ENCODE results near the gene GULP1. TPM values are rescaled to one million over a fixed set of nuclear protein-coding genes. Genes with fewer than 3 reads are reported as not detected.

The GULP1 gene
- polyA plus RNA-seq, 1 donor, result 67.8 TPM

DNA sequence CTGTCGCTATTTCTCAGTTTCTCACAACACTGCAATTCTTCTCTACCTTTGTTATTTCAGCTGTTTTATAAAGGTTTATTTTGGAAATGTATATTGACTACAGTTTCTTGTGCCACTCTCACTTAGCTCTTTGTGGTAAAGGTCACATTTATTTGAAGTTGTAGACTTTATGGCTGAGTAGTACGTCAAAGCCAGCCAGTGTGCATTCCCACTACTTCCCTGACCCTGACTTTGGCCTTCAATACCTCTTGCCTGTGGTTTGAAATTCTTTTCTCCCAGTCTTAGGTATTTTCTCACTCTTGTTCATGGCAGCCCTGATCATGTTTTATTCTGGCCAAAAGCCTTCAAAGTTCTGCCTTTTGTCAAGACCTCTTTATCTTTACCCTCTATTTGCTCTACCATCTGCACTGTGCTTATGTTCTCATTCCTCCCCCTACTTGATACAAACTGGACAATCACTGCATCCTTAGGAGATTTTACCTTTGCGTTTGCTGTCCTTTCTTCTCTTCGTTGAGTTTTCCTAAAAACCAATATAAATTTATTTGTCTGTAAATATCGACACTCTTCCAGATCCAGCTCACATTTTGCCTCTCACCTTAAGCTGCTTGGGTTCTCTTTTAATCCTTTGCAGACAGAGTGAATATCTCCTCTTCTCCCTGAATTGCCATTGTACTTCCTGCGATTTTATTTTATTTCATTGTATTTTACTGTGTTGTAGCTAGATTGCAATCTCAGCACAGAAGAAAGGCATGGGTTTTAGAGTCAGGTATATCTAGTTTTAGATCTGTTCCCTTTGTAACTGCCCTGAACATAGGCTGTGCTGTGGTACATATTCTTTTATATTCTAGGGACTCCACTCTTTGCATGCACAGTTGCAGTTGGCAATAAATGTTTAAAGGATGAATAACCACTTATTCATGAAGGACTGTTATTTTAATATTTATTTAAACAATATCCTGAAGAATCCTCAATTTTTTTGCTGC is 31.2 kb downstream of the GULP1 start:
- DNase-seq, result no peak

DNA sequence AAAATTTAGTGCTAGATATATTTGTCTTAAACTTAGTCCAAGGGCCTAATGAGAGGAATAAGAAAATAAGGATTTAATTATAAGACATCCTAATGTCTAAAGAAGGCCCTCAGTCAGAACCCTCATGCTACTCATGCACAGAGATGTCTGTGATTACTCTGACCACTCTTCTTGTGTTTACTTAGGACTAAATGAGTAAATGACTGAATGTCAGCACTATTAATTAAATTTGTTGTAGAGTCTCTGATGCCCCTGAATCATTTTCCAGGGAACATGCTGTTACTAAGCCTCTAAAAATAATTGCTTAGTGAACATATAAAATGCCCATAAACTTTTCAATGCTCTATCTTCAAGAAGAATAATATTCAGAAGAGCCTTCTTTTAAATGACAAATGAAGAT is 32.4 kb downstream of the GULP1 start:
- DNase-seq, result no peak

- no peak for DNase-seq
Measured at GRCh38 chr2:188326290-188326668, 34.6 kb downstream of the GULP1 start.

DNA sequence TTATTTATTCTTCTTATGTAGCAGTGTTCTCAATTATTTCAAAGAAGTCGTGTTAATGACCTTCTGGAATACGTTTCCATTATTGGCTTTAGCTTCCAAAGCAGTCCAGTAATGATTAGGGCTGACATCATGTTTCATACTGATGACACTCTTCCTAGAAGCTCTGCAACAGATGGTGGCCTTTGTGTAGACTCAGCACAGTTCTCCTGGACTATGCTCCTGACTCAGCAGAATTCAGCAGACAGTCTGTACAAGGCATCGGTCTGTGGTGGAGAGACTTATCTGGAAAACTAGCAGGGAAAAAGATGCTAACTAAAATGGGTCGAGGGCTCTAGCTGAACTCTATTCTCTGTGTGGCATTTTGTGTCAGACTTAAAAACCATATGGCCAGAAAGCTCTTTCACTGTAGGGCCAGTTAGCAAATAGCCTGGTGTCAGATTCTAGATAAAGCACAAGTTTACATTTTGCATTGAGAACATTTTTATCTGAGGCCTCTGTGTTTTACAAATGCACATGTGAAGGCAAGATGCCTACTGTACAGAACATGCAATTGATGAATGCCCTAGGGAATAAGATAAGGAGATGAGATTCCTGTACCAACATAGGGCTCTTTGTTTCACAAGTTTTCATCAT is 35.1 kb downstream of the GULP1 start:
- no peak for DNase-seq

GRCh38 chr2:188327518-188328213 is 36.0 kb downstream of the GULP1 start:
- DNase-seq, result no peak

DNA sequence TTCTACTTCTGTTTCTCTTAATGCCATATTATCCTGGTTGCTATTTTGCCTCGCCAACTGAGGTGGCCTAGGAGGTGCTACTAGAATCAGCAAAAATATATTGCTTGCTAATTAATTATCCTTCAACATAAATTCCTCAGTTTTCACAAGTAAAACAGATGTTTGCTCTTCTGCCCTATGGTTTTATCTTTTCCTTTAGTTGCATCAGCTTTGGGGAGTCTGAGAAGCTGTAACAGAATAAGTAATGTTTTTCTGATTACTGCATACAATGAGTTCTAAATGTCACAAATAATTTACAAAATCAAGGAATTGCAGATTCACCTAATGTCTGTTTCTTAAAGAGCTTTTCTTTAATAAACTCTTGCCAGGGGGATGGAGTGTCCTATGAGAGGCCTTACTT is 36.7 kb downstream of the GULP1 start:
- DNase-seq, result no peak

DNA sequence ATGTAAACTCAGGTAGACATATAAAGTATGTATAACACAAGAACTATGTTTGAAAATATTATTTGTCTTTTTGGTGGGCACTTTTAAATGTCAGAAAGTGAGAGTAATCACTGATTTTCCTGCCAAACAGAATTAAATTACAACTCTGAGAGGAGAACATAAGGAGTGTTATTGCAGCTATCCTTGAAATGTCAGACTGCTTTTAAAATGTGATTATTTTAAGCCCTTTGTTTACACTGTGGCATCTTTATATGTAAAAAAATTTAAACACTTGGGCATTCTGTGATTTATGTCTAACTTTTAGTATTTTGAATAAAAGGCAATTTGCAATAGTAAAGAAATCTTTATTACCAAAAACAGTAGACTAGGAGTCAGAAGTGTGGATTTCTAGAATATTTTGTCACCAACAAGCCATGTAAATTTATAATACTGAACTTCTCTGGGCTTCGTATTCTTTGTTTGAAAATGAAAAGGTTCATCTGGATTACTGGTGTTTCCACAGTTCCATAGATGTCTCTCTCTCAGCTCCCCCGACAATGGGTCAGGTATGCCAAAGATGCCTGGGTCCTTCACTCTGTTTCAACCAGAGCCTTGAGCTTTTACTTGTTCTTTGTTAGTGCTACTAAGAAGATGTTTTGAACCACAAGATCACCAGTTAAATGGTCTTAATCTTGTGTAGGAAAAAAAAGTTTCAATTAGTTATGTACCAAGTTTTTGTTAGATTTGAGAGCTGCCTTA is 38.8 kb downstream of the GULP1 start:
- no peak for DNase-seq

DNA sequence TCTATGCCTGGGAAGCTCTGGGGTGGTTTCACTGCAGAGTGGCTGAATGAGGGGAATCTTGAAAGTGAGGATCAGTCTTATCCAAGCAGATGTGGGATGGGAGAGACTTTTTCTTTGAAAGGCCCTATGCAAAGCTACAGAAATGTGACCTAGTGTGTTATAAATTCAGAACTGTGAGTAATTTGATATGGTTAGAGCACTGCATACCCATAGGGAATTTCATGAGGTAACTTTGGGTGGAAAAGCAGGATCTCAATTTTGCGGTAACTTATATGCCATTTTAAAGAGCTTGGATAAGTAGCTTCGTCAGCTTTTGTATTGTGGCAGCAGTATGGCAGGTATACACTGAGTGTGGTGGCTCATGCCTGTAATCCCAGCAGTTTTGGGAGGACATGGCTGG is 40.9 kb downstream of the GULP1 start:
- DNase-seq, result no peak

DNA sequence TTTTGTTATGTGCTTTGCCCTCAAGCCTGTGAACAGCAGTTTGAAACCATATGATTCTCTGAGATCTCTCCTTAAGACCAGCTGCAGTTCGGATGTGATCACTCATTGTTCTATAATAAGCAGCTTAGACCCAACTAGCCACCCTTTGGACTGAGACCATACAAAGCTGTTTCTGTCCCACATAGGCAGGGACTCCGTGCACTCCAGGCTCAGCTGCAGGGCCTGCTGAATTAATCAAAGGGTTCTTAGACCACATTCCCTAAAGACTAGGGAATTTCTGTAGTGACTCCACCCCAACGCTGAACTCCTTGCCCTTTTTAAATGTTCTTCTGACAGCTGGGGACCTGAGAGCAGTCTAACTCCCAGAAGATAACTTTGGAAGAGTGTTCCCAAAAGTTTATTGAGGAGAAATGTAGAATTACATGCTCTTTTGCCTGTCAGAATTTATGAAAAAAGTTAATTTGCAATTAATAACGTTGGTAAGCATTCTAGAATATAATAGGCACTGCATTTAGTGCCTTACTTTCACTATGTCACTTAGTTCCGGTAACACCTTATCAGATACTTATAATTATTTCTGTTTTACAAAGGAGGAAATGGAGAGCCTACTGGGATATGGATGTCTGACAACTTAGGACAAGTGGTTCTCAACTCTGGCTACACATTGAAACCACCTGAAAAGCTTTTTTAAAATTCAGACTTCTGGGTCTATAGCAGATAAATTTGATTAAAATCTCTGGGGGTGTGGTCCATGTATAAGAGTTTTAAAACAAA is 42.3 kb downstream of the GULP1 start:
- DNase-seq, result no peak

GRCh38 chr2:188338463-188338862 is 46.8 kb downstream of the GULP1 start:
- no peak for DNase-seq

DNA sequence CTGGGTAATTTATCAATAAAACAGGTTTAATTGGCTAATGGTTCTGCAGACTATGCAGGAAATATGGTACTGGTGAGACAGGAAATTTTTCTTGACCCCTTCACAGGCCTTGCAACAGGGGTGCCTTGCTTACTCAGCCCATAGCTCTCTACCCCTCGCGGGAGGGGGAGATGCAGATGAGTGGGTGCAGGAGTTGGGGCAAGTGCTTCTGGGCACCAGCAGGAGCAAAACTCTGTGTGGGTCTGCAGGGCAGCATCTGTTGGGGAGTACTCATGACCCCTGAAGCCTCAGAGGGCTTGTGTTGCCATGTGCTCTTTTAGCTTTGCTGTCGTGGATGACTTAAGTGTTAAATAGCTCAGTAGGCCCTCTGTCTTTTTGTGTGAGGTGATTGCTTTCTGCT is 48.6 kb downstream of the GULP1 start:
- DNase-seq, result no peak

GRCh38 chr2:188345020-188345419 is 53.3 kb downstream of the GULP1 start:
- DNase-seq, result no peak

DNA sequence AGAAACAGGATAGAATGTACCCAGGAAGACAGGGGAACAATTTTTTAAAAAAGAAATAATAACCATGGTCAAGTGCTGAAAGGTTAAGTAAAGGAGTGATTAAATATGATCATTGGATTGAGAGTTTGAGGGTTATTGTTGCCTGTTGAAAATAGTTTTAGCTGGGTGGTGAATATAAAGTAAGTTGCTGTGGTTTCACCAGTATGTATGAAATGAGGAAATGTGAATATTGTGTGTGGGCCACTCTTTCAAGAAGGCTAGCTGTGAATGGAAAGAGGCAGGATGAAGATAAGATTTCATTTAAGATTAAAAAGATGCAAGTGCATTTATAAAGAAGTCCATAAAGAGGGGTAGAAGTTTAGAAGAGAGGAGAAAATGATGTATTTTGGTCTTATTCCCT is 53.8 kb downstream of the GULP1 start:
- DNase-seq, result no peak

DNA sequence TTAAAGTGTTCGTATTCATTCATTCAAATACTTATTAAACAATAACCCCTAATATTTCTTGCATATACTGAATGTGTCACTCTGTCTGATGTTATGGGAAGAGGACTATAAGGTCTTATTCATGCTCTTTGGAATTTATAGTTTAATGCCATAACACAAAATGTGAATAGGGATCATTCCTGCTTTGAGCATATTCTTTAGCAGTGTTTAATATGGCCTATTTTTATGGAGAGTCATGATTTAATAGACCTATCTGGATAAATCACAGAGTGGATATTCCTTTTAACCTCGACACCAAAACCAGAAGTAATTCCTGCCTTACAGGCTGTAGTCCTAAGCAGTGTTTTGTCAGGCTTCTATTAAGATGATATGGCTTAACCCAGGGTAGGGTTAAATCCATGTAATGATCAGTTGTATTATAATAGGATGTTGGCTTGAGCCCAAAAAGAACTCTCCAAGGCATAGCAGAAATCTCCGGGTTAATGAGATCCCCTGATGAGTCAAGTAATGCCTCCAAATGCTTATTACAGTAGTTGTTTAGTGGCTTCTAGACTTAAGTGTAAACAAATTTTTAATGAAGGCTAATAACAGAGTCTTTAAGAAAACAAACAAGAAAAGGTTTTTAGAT is 54.3 kb downstream of the GULP1 start:
- DNase-seq, result no peak

DNA sequence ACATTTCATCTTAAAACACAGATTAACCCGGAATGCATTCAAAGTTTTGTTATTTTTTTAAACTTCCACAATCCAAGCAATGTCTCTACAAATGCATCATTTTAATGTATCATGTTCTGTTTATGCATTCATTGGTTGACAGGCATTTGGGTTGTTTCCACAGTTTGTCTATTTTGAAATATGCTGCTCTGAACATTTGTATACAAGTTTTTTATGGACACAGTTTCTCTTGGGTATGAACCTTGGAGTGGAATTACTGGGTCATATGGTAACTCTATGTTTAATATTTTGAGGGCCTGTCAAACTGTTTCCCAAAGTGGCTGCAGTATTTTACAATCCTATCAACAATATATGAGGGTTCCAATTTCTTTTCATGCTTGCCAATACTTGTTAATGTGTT is 57.3 kb downstream of the GULP1 start:
- no peak for DNase-seq

DNA sequence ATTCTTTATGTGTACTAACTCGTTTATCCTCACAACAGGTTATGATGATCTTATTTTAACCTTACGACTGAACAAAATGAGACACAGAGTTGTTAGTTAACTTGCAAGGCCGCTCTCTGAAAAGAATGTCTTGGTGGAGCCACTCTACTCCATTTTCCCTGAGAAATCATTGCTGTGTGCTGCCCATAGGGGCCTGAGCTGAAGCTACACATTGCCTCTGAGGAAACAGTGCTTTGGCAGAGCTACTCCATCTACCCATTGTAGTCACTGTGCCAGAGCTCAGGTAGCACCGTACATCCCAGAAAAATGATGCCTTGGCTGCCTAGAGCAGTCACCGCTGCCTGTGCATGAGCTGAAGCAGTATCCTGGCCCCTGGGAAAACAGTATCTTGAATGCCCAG is 61.6 kb downstream of the GULP1 start:
- no peak for DNase-seq

- no peak for DNase-seq
Measured at GRCh38 chr2:188360485-188361263, 69.0 kb downstream of the GULP1 start.

DNA sequence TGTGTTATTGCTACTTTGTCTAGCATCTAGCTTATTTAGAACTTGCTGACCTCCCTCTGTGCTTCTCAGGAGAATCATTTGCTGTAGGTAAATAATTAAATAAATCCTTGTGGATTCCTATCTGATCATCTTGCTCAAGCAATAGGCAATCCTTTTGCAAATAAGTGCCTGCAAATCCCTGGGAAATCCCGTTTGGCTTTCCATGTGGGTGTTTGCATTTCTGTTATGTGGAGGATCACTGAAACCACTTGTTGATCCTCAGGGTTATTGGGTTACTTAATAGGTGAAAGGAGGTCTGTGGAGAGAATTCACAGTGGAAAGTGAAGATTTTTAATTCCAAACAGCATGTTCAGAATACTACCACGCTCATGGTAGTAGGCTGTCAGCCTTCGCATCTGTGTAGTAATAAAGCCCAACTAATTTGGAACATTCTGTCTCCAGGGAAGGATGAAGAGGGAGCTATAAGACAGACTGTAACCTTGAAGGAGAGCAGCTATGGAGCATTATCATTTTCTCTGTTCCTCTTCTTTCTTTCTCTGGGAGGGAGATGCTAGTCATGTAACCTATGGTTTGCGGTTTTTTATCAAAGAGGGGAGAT is 72.5 kb downstream of the GULP1 start:
- DNase-seq, result no peak

- no peak for DNase-seq
Measured at GRCh38 chr2:188365058-188365641, 73.5 kb downstream of the GULP1 start.

Data from left kidney (tissue), 2 donors.